Stimulated activated CD4-positive, alpha-beta T cell treated with anti-CD3 and anti-CD28 coated beads, Interleukin-2, amount 100 ng/mL, for 24 hours (primary cell): ENCODE data around the gene GORASP1.

Experiments
- DNase-seq, 2 donors: peaks; one replicate each; pipeline ENCODE4 v3.0.0-alpha.2; 2020

Gene GORASP1

GRCh38 chr3:39140341-39140971 lies 33.0 kb upstream of the GORASP1 start:
- no peak for DNase-seq

DNA sequence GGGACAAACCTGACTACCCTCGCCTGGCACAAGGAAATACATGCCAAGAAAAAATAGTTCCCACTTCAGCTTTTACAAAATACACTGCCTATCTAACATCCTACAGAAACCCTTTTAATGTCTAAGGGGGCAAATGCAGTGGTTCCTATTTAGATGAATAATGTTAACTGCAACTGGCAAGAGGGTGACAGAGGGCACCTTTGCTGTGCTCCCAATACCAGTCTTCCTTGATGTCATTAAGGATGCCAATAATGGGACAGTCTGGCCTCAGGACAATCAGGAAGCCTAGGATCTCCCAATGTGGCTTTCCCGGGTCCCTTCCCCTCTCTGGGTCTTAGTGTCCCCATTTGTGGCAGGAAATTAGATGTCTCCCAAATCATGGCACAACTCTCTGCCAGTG lies 32.0 kb upstream of the GORASP1 start:
- no peak for DNase-seq

- DNase-seq, result no peak
These were observed 31.5 kb upstream of the GORASP1 start for GRCh38 chr3:39138804-39139415.

DNA sequence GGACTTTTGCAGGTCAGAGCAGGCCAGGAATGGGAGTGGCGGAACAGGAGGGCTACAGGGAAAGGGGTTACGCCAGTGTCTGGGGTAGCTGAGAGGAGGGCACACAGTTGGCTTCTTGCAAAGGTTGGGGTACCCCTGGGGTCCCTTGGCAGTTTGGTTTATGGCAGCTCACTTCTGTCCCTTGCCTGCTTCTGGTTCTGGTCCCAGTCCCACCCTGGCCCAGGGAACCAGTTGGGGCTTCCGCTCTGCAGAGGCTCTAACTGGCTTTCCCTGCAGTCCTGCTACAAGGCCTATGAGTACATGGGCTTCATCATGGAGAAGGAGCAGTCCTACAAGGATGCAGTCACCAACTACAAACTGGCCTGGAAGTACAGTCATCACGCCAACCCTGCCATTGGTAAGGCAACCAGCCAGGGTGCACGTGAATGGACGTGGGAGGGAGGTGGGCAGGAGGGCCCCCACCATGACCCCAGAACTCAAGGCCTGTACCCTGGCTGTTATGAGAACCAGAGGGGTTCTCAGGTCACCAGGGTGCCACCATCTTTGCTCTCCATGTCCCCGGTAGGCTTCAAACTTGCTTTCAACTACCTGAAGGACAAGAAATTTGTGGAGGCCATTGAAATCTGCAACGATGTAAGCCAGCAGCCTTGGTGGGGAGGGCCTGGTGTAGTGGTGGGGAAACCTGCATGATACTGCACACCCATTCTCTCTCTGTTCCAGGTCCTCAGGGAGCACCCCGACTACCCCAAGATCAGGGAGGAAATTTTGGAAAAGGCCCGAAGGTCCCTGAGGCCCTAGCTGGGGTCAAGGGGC lies 30.8 kb upstream of the GORASP1 start:
- DNase-seq, result no peak

DNA sequence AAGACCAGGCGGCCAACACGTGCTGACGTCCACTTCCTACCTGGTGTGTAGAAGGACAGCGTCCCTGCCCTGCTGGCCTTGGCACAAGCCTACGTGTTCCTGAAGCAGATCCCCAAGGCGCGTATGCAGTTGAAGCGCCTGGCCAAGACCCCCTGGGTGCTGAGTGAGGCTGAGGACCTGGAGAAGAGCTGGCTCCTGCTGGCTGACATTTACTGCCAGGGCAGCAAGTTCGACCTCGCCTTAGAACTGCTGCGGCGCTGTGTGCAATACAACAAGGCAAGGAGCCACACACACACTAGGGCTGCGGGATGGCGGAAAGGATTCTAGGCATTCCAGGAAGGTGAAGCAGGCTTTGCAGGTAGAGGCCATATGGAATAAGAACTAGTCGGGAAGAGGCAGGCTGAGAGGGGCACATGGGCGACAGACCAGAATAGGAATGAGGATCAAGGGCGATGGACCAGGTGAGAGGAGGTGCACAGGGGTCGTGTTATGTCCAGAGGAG lies 30.1 kb upstream of the GORASP1 start:
- no peak for DNase-seq

GRCh38 chr3:39136533-39137434 lies 29.4 kb upstream of the GORASP1 start:
- DNase-seq, result no peak

DNA sequence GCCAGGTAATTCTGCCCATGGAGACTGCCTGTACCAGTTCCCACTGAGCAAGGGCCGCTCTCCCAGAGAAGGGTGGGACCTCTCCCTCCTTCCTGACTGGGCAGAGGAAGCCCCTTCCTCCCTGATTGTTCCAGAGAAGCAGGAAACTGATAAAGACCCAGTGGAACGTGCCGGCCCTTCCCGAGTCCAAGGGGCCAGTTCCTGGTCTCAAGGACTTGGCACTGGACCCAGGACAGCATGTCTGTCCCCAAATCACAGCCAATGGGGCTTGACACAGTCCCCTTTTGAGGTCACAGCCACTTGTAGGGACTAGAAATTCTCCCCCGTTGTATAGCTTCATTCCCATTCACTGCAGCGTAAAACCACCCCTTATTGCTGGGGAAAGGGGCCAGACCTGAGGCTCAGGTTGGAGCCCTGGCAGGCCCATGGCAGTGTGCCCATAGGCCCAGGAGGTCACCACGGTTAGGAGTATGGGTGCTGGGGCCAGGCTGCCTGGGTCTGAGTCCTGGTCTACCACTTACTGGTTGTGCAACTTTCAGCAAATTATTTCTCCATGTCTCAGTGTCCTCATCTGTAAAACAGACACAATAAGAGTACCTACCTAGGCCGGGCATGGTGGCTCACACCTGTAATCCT lies 27.9 kb upstream of the GORASP1 start:
- no peak for DNase-seq

DNA sequence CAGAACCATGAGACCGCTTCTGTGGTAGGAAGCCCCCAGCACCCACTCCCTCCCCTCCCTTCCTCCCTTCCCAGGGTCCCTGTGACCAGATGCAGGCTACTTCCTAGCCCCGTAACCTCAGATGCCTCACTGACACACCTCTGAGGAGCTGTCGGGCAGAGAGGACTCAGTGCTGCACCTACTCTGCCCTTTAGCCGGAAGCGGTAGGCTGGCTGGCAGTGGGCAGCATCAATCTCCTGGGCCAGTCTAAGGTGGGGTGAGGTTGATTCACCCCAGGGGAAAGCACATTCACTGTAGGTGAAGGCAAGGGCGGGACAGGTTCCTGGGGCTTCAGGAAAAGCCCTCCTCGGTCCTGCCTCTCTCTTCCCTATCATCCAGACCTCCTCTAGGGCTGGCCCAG lies 26.9 kb upstream of the GORASP1 start:
- DNase-seq, result no peak

- DNase-seq, result no peak
These were observed 26.4 kb upstream of the GORASP1 start for GRCh38 chr3:39133822-39134221.

DNA sequence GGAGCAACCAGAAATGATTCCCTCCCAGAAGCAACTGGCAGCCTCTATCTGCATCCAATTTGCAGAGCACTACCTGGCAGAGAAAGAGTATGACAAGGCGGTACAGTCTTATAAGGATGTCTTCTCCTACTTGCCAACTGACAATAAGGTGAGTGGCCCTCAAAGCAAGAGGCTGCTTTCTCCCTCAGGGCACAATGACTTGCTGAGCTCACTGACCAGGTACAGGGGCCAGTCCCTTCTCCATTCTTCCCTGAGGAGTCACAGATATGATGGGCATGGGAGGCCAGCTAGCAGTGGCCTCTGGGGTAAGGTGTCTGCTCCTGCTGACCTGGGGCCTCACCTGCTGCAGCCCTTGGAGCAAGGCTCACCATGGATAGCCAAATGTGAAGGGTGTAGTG lies 25.7 kb upstream of the GORASP1 start:
- DNase-seq, result no peak

DNA sequence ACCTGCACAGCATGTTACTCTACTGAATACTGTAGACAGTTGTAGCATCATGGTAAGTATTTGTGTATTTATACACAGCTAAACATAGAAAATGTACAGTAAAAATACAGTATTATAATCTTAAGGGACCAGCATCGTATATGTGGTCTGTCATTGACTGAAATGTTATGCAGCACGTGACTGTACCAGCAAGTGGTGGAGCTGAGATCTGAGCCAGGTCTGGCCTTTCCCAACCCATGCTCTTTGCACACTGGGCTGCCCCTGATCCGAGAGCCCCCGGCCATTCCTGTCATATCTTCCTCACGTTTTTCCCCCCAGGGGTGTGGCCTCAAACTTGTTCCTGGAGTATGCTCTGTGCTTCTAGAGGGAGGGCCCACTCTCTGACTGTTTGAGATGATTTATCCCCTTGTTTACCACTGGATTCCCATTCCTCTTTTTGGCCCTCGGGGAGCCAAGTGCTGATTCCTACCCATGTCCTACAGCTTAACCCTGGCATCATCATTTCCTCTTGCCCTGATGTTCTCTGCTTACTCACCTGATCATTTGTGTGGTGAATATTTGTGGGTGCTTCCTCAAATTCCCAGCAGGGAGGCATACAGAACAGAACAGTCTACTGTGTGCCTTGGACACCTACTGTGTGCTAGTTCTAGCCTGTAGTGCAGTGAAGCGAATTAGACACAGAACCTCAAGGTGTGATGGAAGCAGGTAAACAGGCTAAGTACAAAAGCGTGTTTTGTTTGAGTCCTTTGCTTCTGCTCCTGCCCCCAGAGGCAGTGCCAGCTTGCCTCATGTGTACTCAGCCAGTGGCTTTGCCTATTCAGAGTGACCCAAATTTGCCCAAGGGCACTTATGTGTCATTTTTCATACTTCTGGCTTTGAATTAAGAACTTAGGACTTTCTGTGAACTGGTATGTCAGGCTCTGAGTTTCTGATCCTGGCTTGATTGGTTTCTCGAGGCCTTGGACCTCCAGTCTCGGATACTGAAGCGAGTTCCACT lies 25.0 kb upstream of the GORASP1 start:
- no peak for DNase-seq

GRCh38 chr3:39130693-39131265 lies 23.4 kb upstream of the GORASP1 start:
- DNase-seq, result no peak

GRCh38 chr3:39130026-39130425 lies 22.6 kb upstream of the GORASP1 start:
- DNase-seq, result no peak

DNA sequence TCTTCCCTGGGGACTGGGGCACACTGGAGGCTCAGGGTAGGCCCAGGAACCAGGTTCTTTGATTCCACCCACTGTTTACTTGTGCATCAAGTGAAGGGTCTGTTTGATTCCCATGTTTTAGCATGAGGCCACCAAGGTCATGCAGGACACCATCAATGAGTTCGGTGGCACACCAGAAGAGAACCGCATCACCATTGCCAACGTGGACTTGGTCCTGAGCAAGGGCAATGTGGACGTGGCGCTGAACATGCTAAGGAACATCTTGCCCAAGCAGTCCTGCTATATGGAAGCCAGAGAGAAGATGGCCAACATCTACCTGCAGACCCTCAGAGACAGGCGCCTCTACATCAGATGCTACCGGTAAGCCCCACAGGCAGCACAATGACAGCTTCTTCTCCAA lies 21.5 kb upstream of the GORASP1 start:
- DNase-seq, result no peak

- no peak for DNase-seq
These were observed 20.5 kb upstream of the GORASP1 start for GRCh38 chr3:39127908-39128304.

DNA sequence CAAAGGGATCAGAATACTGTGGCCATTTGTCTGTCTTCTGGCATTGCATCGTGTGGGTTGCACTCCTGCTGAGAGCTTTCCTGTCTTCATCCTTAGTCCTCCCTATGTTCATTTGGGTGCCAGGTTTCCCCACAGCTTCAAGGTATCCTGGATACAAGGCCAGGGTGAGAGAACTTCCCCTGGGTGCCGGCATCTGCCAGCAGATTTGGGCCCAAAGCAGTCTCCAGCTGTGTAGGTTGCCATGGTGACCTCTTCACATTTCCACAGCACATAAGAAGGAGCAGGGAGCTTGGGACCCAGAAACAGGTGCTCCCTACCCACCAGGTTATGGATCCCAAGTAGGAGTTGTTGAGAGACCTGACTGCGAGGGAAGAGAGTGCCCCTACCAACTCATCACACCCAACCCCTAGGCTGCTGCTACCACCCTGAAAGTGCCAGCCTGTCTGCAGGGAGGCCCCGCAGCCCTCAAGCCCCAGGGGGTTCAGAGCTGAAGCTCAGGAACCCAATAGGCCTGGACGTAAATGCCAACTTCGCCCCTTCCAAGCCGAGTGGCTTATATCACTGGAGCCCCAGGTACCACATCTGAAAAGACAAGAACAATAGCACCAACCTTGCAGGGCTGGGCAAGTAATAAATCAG lies 20.0 kb upstream of the GORASP1 start:
- DNase-seq, result no peak

DNA sequence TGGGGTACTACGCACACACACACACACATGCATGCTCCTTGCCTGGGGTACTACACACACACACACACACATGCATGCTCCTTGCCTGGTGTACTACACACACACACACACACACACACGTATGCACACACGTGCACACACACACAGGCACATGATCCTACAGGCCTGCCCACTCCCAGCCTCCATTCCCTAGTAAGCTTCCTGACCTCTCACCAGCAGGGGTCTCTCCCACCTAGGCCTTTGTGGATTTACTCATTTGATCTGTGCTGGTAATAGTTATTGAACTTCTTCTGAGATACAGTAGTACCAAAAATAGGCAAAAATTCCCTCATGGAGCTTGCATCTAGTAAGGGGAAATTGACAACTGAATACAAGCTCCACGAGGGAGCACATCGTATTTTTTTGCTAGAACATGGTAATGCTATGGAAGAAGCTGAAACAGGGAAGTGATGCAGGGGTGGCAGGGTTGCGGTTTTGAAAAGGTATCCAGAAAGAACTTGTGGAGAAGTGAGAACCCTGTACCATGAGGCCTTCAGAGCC lies 19.2 kb upstream of the GORASP1 start:
- peak in 1 of 2 donors; percentile 38 for DNase-seq

GRCh38 chr3:39125841-39126500 lies 18.5 kb upstream of the GORASP1 start:
- DNase-seq, result no peak
